Activated T-cell treated with anti-CD3 and anti-CD28 coated beads, Interleukin-2, amount 50 U/mL, for 1 hour (primary cell): ENCODE measurements around the gene KLK13.

Source experiments
- DNase-seq: peaks from one replicate; pipeline ENCODE4 v3.0.0-alpha.2; 2020

The KLK13 gene

GRCh38 chr19:51060336-51060735 lies 4.6 kb downstream of the KLK13 start:
- DNase-seq, result no peak

- DNase-seq, result no peak
Measured at GRCh38 chr19:51059715-51060114, 5.2 kb downstream of the KLK13 start.

GRCh38 chr19:51055866-51056265 lies 9.0 kb downstream of the KLK13 start:
- DNase-seq, result no peak

GRCh38 chr19:51047031-51047335 lies 17.9 kb downstream of the KLK13 start:
- no peak for DNase-seq

- DNase-seq, result no peak
Measured at GRCh38 chr19:51044327-51044726, 20.6 kb downstream of the KLK13 start.

GRCh38 chr19:51043497-51043896 lies 21.4 kb downstream of the KLK13 start:
- no peak for DNase-seq

- DNase-seq, result no peak
Measured at GRCh38 chr19:51040151-51040550, 24.7 kb downstream of the KLK13 start.

- DNase-seq, result no peak
Measured at GRCh38 chr19:51036519-51036918, 28.4 kb downstream of the KLK13 start.

GRCh38 chr19:51034704-51035103 lies 30.2 kb downstream of the KLK13 start, which contains the start of gene KLK12:
TSS of gene KLK12 (minus strand) at chr19:51035002. CDS start at chr19:51034621, 381 bp downstream.
- no peak for DNase-seq

- no peak for DNase-seq
Measured at GRCh38 chr19:51031880-51032225, 33.0 kb downstream of the KLK13 start.

- DNase-seq, result no peak
Measured at GRCh38 chr19:51031220-51031879, 33.5 kb downstream of the KLK13 start.

- no peak for DNase-seq
Measured at GRCh38 chr19:51030631-51031030, 34.3 kb downstream of the KLK13 start.

- no peak for DNase-seq
Measured at GRCh38 chr19:51029718-51030117, 35.2 kb downstream of the KLK13 start.

GRCh38 chr19:51027873-51028272 lies 37.0 kb downstream of the KLK13 start:
- no peak for DNase-seq

- no peak for DNase-seq
Measured at GRCh38 chr19:51027126-51027806, 37.6 kb downstream of the KLK13 start.

- no peak for DNase-seq
Measured at GRCh38 chr19:51026554-51026831, 38.4 kb downstream of the KLK13 start, which contains the start of gene KLK11. TSS of gene KLK11 (minus strand) at chr19:51026616. CDS start at chr19:51025631, 985 bp downstream.

GRCh38 chr19:51025809-51026553 lies 38.9 kb downstream of the KLK13 start:
- no peak for DNase-seq

- no peak for DNase-seq
Measured at GRCh38 chr19:51025401-51025800, 39.5 kb downstream of the KLK13 start.

- DNase-seq, result no peak
Measured at GRCh38 chr19:51024924-51025323, 40.0 kb downstream of the KLK13 start.

GRCh38 chr19:51023946-51024345 lies 40.9 kb downstream of the KLK13 start:
- no peak for DNase-seq

GRCh38 chr19:51022526-51022925 lies 42.4 kb downstream of the KLK13 start:
- DNase-seq, result no peak

- no peak for DNase-seq
Measured at GRCh38 chr19:51020988-51021651, 43.8 kb downstream of the KLK13 start.

- DNase-seq, result no peak
Measured at GRCh38 chr19:51019544-51019925, 45.4 kb downstream of the KLK13 start, which contains the start of gene KLK10. TSS of gene KLK10 (minus strand) at chr19:51019709. CDS start at chr19:51019130, 579 bp downstream.
